ENCODE measurements around the gene NFX1.

- TF ChIP-seq POLR2AphosphoS5 (IDR thresholded peaks at IDR 0.05; ENCODE audit: low read depth, low read length) (no peak), REST (IDR thresholded peaks at IDR 0.05; ENCODE audit: insufficient read depth in 1 of 2, low read depth in 2 of 2, low read length in 2 of 2) (no peak), SIN3A (IDR thresholded peaks at IDR 0.05; ENCODE audit: borderline replicate concordance, insufficient read depth, low read length) (no peak)
Measured at GRCh38 chr9:33255471-33255870, 34.8 kb upstream of the NFX1 start.

Measured in PFSK-1 (cell line).